ENCODE data around the gene ACTL7B. TPM values are rescaled to one million over a fixed set of nuclear protein-coding genes. Genes with fewer than 3 reads are reported as not detected.
"Not testable (repeated sequence)": the region's sequence is repeated elsewhere in the genome, so short reads cannot be mapped to it uniquely, and the experiment has no call there.

Gene ACTL7B
- total and polyA plus RNA-seq, 7 donors, result 0.27 TPM; not detected in 6

DNA sequence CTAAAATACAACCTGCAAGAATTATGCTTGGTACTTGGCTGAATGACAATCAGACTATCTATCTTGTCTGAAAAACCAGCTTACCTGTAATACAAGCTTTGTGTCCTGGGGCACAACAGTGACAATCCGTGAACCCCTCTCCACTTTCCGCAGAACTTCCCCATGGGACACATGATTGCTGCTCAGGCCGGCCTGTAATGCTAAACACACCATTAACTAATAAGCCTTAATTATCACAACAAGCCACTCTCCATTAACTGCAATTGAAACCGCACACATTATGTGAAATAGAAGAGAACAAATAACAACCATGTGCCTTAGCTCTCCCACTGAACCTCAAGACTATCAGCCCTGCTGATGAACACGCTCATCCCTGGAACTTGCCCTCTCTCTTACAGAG lies 44.4 kb upstream of the ACTL7B start:
- no peak for DNase-seq
- TF ChIP-seq, protein P1, sequence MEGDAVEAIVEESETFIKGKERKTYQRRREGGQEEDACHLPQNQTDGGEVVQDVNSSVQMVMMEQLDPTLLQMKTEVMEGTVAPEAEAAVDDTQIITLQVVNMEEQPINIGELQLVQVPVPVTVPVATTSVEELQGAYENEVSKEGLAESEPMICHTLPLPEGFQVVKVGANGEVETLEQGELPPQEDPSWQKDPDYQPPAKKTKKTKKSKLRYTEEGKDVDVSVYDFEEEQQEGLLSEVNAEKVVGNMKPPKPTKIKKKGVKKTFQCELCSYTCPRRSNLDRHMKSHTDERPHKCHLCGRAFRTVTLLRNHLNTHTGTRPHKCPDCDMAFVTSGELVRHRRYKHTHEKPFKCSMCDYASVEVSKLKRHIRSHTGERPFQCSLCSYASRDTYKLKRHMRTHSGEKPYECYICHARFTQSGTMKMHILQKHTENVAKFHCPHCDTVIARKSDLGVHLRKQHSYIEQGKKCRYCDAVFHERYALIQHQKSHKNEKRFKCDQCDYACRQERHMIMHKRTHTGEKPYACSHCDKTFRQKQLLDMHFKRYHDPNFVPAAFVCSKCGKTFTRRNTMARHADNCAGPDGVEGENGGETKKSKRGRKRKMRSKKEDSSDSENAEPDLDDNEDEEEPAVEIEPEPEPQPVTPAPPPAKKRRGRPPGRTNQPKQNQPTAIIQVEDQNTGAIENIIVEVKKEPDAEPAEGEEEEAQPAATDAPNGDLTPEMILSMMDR (IDR thresholded peaks at IDR 0.05), result no peak
- TF ChIP-seq POLR2AphosphoS5 (IDR thresholded peaks at IDR 0.05), result no peak
- TF ChIP-seq EP300 (IDR thresholded peaks at IDR 0.05), result no peak
- no peak for TF ChIP-seq POLR2A (IDR thresholded peaks at IDR 0.05)
- H3K4me3 ChIP-seq, result no peak overlapping the region
- peaks cover 24 to 98% (median 53%) of the 10 kb centered on the region in 4 donors for H3K36me3 ChIP-seq
- H3K27ac ChIP-seq, result no peak overlapping the region
- H3K27me3 ChIP-seq, result no peaks in the 10 kb centered on the region
- 94 to 97% methylated on average over 5 of the region's 5 CpGs for WGBS, 2 donors
- intact Hi-C loops (cut with DNase I), result no loop called here
- no peaks in the 10 kb centered on the region for H3K4me1 ChIP-seq
- H3K9me3 ChIP-seq, result no peaks in the 10 kb centered on the region

- DNase-seq; intact Hi-C loops (cut with DNase I): not testable (repeated sequence)
Measured at GRCh38 chr9:108899023-108899695, 43.4 kb upstream of the ACTL7B start.

DNA sequence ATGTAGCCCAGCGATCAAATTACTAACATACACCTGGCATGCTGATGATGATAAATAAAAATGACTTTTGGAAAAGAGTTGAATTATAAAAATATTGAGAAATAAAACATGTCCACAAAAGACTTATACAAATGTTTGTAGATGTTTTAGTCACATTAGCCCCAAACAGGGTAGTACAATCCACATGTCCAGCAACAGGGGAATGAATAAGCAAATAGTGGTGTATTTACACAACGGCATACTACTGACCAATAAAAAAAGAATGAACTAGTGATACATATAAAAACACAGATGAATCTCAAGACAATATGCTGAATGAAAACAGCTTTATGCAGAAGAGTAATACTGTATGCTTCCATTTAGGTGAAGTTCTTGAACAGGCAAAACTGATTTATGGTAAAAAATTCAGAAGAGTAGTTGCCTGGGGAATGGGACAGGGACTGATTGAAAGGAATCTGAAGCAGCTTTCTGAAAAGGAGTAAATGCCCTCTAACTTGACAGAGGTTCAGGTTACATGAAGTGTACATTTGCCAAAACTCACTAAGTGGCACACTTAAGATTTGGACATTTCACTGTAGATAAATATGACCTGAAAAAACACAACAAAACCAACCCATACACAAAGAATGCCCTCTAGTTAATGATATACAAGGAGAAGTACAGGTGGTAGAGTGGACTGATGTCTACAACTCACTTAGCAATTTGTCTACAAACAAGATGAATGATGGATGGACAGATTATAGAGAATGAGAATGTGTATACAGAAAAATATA lies 41.7 kb upstream of the ACTL7B start:
- intact Hi-C loops (cut with DNase I), result no loop called here
- H3K4me1 ChIP-seq, result no peaks in the 10 kb centered on the region
- H3K9me3 ChIP-seq, result no peaks in the 10 kb centered on the region
- no peak overlapping the region for H3K27ac ChIP-seq
- no peak overlapping the region for H3K4me3 ChIP-seq
- 91 to 95% methylated on average over 2 of the region's 2 CpGs for WGBS, 2 donors
- no peak for DNase-seq
- no peaks in the 10 kb centered on the region for H3K27me3 ChIP-seq
- peaks cover 25 to 98% (median 58%) of the 10 kb centered on the region in 4 donors for H3K36me3 ChIP-seq
- TF ChIP-seq EP300 (IDR thresholded peaks at IDR 0.05) (no peak), POLR2AphosphoS5 (IDR thresholded peaks at IDR 0.05) (no peak), POLR2A (IDR thresholded peaks at IDR 0.05) (no peak)
- TF ChIP-seq, protein P1 (IDR thresholded peaks at IDR 0.05), result no peak

More at GRCh38 chr9:108899023-108899695, 43.4 kb upstream of the ACTL7B start:
- 98% methylated on average over 8 of the region's 8 CpGs for WGBS, 2 donors
- H3K4me3 ChIP-seq, H3K9me3 ChIP-seq, H3K27ac ChIP-seq, H3K4me1 ChIP-seq, H3K27me3 ChIP-seq: not testable (repeated sequence)
- peaks cover 28 to 98% (median 51%) of the 10 kb centered on the region in 4 donors for H3K36me3 ChIP-seq

- WGBS, 2 donors, result 93% methylated on average over 4 of the region's 4 CpGs
Measured at GRCh38 chr9:108894225-108894997, 38.6 kb upstream of the ACTL7B start.

More at GRCh38 chr9:108894225-108894997, 38.6 kb upstream of the ACTL7B start:
- no peak for TF ChIP-seq POLR2A (IDR thresholded peaks at IDR 0.05)
- no peak for TF ChIP-seq EP300 (IDR thresholded peaks at IDR 0.05)
- no peak for TF ChIP-seq POLR2AphosphoS5 (IDR thresholded peaks at IDR 0.05)
- TF ChIP-seq, protein P1 (IDR thresholded peaks at IDR 0.05), result no peak
- Histone ChIP-seq H3K4me1 (no peaks in the 10 kb centered on the region), H3K36me3 (peaks cover 23 to 100% (median 65%) of the 10 kb centered on the region in 4 donors), H3K27me3 (no peaks in the 10 kb centered on the region), H3K27ac (no peak overlapping the region), H3K9me3 (no peaks in the 10 kb centered on the region), H3K4me3 (no peak overlapping the region)
- no peak for DNase-seq
- intact Hi-C loops (cut with DNase I), result no loop called here
